Activated CD4-positive, alpha-beta memory T cell treated with anti-CD3 and anti-CD28 coated beads for 36 hours (primary cell): ENCODE results near the gene SLC24A3. TPM values are rescaled to one million over a fixed set of nuclear protein-coding genes. Genes with fewer than 3 reads are reported as not detected.

ENCODE experiments used
- CTCF ChIA-PET: fragments of 350-600 bp; sonication (Branson Sonifier 250); formaldehyde crosslinking; loops from one replicate; lab custom pipeline; 2021; ENCODE audit warnings: antibody characterized with exemption, inconsistent platforms; lab: Charles Lee
- POLR2A ChIA-PET: fragments of 350-600 bp; sonication (Branson Sonifier 250); formaldehyde crosslinking; loops from one replicate; lab custom pipeline; 2021; ENCODE audit warnings: antibody characterized with exemption; lab: Charles Lee
- DNase-seq: peaks from one replicate; pipeline ENCODE4 v3.0.0-alpha.2; 2020
- H3K27ac Mint-ChIP-seq: one replicate; pipeline ENCODE4 v1.8.0; 2021; ENCODE audit warnings: mixed read lengths
- H3K27me3 Mint-ChIP-seq: one replicate; pipeline ENCODE4 v1.8.0; 2021; ENCODE audit warnings: mixed read lengths
- H3K36me3 Mint-ChIP-seq: one replicate; pipeline ENCODE4 v1.8.0; 2021; ENCODE audit warnings: mixed read lengths
- H3K4me1 Mint-ChIP-seq: one replicate; pipeline ENCODE4 v1.8.0; 2021; ENCODE audit warnings: low read depth, mixed read lengths
- H3K4me3 Mint-ChIP-seq: one replicate; pipeline ENCODE4 v1.8.0; 2021; ENCODE audit warnings: mild to moderate bottlenecking, mixed read lengths
- H3K9me3 Mint-ChIP-seq: one replicate; pipeline ENCODE4 v1.8.0; 2021; ENCODE audit warnings: mixed read lengths
- intact Hi-C: fragments of 100-400 bp; cut with micrococcal nuclease; formaldehyde crosslinking; loops from one replicate; pipeline ENCODE4 v1.15.1; 2023
- total RNA-seq, 2 experiments: library from RNA; stranded (reverse); gene quantifications; one replicate each; pipeline ENCODE4 v1.2.3, GENCODE V29; 2021

SLC24A3 gene
- total RNA-seq, 2 experiments from 2014 or later: not detected

DNA sequence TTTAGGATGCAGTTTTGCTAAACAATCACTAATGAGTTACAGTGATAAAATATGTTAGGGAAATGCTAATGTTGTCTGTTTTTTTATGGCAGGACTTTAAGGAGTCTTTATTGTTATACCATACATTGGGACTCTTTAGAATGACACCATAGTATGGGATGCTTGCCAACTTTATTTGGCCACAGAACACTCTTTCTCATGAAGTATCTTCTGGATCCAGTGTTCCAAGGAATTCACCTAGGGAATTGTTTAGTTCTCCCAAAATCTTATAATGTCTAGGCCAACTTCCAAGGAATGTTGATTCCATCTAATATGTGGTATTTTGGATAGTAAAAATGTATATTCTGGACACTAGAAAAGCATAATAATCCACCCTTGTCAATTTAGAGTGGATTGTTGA, 548.9 kb downstream of the SLC24A3 start:
- Mint-ChIP-seq H3K27ac (no peak overlapping the region), H3K4me1 (peaks cover 4% of the 10 kb centered on the region), H3K4me3 (no peak overlapping the region), H3K9me3 (no peaks in the 10 kb centered on the region), H3K27me3 (peaks cover 35% of the 10 kb centered on the region), H3K36me3 (no peaks in the 10 kb centered on the region)
- ChIA-PET POLR2A (no interaction called here), CTCF (no interaction called here)
- intact Hi-C loops: no loop called here
- DNase-seq: no peak

DNA sequence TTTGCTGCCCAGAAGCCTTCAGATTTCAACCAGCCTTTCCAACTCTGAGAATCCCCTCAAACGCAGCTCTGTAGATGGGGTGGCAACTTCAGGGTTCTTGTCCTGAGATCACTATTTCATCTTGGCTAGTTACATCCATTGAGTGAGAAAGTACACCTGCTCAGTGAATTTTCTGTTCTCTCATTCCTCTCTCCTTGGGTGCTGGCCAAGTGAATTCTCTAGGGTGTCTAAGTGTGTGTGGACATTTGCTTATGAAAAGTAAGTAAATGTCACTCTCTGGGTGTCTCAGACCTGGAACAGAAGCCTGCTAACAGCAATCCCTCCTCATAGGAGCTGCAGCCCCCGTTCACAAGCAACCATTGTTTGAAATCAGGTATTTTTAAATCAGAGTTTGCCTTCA, 549.4 kb downstream of the SLC24A3 start:
- H3K27ac Mint-ChIP-seq: no peak overlapping the region
- H3K36me3 Mint-ChIP-seq: no peaks in the 10 kb centered on the region
- intact Hi-C loops: no loop called here
- H3K9me3 Mint-ChIP-seq: no peaks in the 10 kb centered on the region
- no peak overlapping the region for H3K4me3 Mint-ChIP-seq
- peaks cover 31% of the 10 kb centered on the region for H3K27me3 Mint-ChIP-seq
- ChIA-PET POLR2A (no interaction called here), CTCF (no interaction called here)
- peaks cover 4% of the 10 kb centered on the region for H3K4me1 Mint-ChIP-seq
- no peak for DNase-seq

DNA sequence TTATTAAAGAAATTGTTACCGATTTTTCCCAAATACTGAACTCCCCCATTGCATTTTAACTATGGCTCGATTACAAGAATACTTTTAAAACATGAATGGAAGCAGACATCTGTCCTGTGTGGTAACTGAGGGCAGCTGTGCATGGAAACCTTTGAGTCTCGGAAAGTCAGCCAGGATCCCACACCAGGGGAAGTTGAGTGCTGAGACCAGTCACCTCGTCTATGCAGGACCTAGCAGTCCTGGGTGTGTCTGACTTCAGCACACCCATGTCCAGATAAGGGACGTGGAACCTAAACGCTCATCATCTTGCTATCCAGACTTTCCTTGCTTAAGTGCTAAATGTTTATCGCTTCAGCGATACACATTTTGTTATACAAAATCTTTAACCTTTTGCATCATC, 551.8 kb downstream of the SLC24A3 start:
- Mint-ChIP-seq H3K4me3 (no peak overlapping the region), H3K27me3 (peaks cover 16% of the 10 kb centered on the region), H3K36me3 (no peaks in the 10 kb centered on the region), H3K9me3 (no peaks in the 10 kb centered on the region), H3K4me1 (no peaks in the 10 kb centered on the region), H3K27ac (no peak overlapping the region)
- intact Hi-C loops: no loop called here
- DNase-seq: no peak
- ChIA-PET POLR2A (no interaction called here), CTCF (no interaction called here)

DNA sequence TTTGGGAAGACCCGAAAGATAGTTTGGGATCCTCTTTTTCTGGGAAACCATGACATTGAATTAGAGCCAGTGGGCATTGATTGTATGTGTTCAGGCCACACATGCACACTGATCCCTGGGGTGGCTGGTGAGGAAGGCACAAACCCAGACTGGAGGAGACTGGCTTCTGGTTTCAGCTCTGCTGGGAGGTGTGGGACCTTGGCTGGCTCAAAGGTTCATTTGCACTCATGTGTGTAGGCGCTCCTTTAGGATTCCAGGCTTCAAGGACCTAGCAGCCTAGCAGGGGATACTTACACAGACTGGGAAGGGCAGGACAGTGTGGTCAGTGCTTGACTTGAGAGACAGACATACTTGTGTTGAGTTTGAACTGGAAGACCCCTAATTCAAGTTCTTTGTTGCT, 552.8 kb downstream of the SLC24A3 start:
- peaks cover 12% of the 10 kb centered on the region for H3K27me3 Mint-ChIP-seq
- no peak for DNase-seq
- ChIA-PET CTCF (interaction anchor here (0.7 kb wide), 1 partner anchor 137 kb away, joined by 3 read pairs; no protein-coding TSS in a partner anchor), POLR2A (no interaction called here)
- H3K27ac Mint-ChIP-seq: no peak overlapping the region
- intact Hi-C loops: no loop called here
- no peak overlapping the region for H3K4me3 Mint-ChIP-seq
- no peaks in the 10 kb centered on the region for H3K36me3 Mint-ChIP-seq
- no peaks in the 10 kb centered on the region for H3K9me3 Mint-ChIP-seq
- no peaks in the 10 kb centered on the region for H3K4me1 Mint-ChIP-seq

DNA sequence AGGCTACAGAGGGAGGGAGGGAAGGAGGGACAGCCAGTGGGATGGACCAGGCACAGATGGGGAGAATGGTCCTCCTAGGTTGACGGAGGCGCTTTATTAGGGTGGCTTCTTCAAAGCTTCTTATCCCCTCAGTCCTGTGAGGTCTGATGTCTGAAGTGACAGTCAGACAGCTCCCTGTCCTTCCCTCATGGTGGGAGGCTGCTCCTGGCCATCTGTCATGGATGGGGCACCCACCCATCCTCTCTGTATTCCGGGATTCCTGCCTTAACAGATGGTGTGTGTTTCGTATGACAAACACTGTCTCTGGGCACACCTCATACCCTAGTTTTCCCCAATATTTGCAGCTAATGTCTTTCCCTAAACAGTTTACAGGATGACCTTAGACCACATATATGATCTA, 553.5 kb downstream of the SLC24A3 start:
- POLR2A ChIA-PET: no interaction called here
- Mint-ChIP-seq H3K36me3 (no peaks in the 10 kb centered on the region), H3K4me3 (no peak overlapping the region), H3K9me3 (no peaks in the 10 kb centered on the region), H3K4me1 (no peaks in the 10 kb centered on the region), H3K27me3 (peaks cover 6% of the 10 kb centered on the region), H3K27ac (no peak overlapping the region)
- no peak for DNase-seq
- intact Hi-C loops: no loop called here
- CTCF ChIA-PET: interaction anchor here (0.7 kb wide), 1 partner anchor 137 kb away, joined by 3 read pairs; no protein-coding TSS in a partner anchor

DNA sequence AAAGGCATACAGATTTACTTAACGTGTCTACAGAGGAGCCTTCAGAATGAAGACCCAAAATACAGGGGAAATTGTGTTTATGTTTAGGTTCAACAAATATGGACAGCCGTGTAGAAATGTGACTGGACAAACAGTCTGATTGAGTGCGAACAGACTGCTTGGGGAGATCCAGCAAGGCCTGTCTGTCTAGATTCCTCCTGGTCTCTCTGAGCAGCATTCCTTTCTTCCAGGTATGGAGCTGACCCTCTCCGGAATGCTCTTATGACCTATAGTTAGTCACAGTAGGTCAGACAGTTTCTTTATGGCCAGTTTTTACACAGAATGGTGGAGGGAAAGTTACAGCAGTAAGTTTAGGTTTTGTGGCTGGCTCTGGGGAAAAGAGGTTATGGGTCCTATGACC, 554.6 kb downstream of the SLC24A3 start:
- H3K4me3 Mint-ChIP-seq: no peak overlapping the region
- ChIA-PET CTCF (no interaction called here), POLR2A (no interaction called here)
- no peaks in the 10 kb centered on the region for H3K36me3 Mint-ChIP-seq
- intact Hi-C loops: no loop called here
- no peaks in the 10 kb centered on the region for H3K9me3 Mint-ChIP-seq
- DNase-seq: no peak
- H3K4me1 Mint-ChIP-seq: no peaks in the 10 kb centered on the region
- no peak overlapping the region for H3K27ac Mint-ChIP-seq
- H3K27me3 Mint-ChIP-seq: peaks cover 3% of the 10 kb centered on the region

DNA sequence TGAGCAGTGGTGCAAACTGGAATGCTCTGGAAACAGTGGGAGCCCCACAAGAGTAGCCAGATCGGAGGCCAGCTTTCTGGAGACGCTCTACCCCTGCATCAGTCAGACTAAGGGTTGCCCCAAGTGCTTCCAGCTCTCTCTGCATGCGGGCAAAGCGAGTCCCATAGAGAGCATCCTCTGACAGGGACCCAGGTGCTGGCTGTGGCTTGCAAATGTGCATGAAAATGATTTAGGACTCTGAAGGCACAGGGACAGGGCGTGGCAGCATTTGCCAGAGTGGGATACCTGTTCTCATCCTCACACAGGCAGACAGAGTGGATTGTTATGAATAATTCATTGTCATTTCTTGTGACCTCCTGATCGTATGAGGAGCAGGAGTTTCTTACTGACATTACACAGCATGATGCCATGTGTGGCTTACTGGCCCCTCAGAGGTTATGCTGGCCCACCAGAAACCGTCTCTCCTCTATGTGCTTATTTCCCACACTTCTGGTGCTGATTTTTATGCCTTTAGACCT, 555.9 kb downstream of the SLC24A3 start:
- H3K9me3 Mint-ChIP-seq: no peaks in the 10 kb centered on the region
- no peak overlapping the region for H3K27ac Mint-ChIP-seq
- ChIA-PET POLR2A (no interaction called here), CTCF (no interaction called here)
- H3K4me3 Mint-ChIP-seq: no peak overlapping the region
- intact Hi-C loops: no loop called here
- no peak for DNase-seq
- no peaks in the 10 kb centered on the region for H3K4me1 Mint-ChIP-seq
- H3K36me3 Mint-ChIP-seq: no peaks in the 10 kb centered on the region
- H3K27me3 Mint-ChIP-seq: peaks cover under 1% of the 10 kb centered on the region

DNA sequence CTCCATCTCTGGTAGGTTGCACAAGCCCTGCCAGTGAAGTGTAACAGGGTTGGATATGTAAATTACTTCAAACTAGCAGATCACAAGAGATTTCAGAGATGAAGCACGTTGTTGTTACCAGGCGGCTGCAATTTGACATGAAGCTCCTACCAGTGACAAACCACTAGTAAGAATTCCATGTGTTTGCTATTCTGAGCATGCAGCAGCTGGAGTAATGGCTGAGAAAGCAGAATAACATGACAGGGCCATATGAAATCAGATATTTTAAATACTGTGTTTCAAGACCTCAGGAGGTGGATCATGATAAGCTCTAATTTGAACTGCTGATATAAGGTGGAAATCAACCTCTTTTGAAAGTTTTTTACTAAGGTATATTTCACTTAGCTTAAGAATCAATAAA, 557.1 kb downstream of the SLC24A3 start:
- intact Hi-C loops: no loop called here
- POLR2A ChIA-PET: no interaction called here
- Mint-ChIP-seq H3K36me3 (no peaks in the 10 kb centered on the region), H3K27ac (no peak overlapping the region), H3K4me1 (no peaks in the 10 kb centered on the region), H3K9me3 (no peaks in the 10 kb centered on the region), H3K4me3 (no peak overlapping the region), H3K27me3 (peaks cover 7% of the 10 kb centered on the region)
- CTCF ChIA-PET: interaction anchor here (0.7 to 1.2 kb wide), 3 partner anchors 11 to 64 kb away, joined by 3 read pairs; no protein-coding TSS in a partner anchor
- DNase-seq: no peak

DNA sequence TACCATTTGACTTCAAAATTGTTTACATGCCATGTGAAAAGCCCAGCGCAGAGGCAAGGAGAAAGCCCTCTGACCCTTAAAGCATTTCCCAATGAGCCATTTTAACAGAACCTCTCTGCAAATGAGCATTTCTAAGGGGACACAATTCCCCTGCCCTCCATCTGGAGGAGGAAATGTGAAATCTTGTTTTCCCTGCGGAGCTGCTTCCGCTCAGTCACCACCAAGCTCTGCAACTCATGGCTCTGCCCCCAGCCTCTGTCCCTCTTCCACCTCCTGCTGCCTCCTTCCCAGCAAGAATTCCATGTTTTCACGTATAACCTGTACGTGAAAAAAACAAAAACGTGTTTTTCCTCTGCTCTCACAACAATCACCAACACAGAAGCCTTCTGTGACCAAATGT, 557.9 kb downstream of the SLC24A3 start:
- intact Hi-C loops: no loop called here
- Mint-ChIP-seq H3K27me3 (peaks cover 7% of the 10 kb centered on the region), H3K4me1 (no peaks in the 10 kb centered on the region), H3K9me3 (no peaks in the 10 kb centered on the region), H3K4me3 (no peak overlapping the region), H3K27ac (no peak overlapping the region), H3K36me3 (no peaks in the 10 kb centered on the region)
- ChIA-PET CTCF (interaction anchor here (1.2 kb wide), 1 partner anchor 10 kb away, joined by 3 read pairs; no protein-coding TSS in a partner anchor), POLR2A (no interaction called here)
- no peak for DNase-seq

DNA sequence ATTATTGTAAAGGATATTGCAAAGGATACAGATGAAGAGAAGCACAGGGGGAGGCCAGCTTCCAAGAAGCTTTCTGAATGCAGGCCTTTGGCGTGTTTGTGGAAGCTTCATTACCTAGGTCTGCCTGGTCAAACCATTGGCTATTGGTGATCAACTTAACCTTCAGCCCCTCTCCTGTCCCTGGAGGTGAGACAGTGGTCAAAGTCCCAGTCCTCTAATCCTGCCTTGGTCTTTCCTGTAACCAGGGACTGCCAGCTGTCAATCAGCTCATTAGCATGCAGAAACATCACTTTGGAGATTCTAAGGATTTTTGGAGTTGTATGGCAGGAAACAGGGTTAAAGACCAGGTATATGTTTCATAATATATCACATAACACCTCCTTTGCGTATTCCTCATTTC, 558.6 kb downstream of the SLC24A3 start:
- intact Hi-C loops: no loop called here
- POLR2A ChIA-PET: no interaction called here
- Mint-ChIP-seq H3K9me3 (no peaks in the 10 kb centered on the region), H3K36me3 (no peaks in the 10 kb centered on the region), H3K4me1 (no peaks in the 10 kb centered on the region), H3K4me3 (no peak overlapping the region), H3K27ac (no peak overlapping the region), H3K27me3 (peaks cover 7% of the 10 kb centered on the region)
- DNase-seq: no peak
- CTCF ChIA-PET: interaction anchor here (1.2 kb wide), 1 partner anchor 9 kb away, joined by 3 read pairs; no protein-coding TSS in a partner anchor
